ENCODE results near the gene KLHL35. TPM values are rescaled to one million over a fixed set of nuclear protein-coding genes. Genes with fewer than 3 reads are reported as not detected.

Gene KLHL35
- total and polyA plus RNA-seq, 2 experiments from 2014 or later = 0.10 to 0.28 TPM

DNA sequence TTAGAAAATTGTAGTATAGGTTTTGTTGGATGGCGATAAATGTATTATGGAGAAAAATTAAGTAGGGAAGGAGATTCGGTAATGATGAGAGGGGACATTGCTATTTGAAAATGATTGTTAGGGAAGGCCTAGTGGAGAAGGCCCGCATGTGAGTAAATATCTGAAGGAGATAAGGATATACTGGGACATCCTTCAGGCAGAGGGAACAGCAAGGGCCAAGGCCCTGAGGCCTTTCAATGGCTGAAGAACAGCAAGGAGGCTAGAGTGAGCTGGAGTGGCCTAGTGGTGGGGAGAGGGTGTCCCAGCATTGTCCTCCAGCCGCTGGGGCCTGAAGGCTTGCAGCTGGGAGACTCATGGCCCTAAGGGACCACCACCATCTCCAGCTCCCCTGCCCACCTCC lies 58.4 kb downstream of the KLHL35 start:
- Mint-ChIP-seq H3K27me3 (ENCODE audit: insufficient read depth, low read depth, poor library complexity) (peaks cover 5% of the 10 kb centered on the region), H3K4me1 (peaks cover 4% of the 10 kb centered on the region; the same call in 2 of the 3 replicates), H3K27ac (no peak overlapping the region), H3K4me3 (no peak overlapping the region), H3K9me3 (no peaks in the 10 kb centered on the region), H3K36me3 (ENCODE audit: low read depth) (no peaks in the 10 kb centered on the region; the same call in 2 of the 3 replicates)
- no peak for DNase-seq (ENCODE audit: low spot score)
- ATAC-seq = no peak
- Histone ChIP-seq H3K9me2 (ENCODE audit: insufficient read depth) (no peaks in the 10 kb centered on the region), H4K20me1 (replicated peaks; ENCODE audit: insufficient read depth) (no peaks in the 10 kb centered on the region), H3F3A (replicated peaks; ENCODE audit: low read depth) (no peaks in the 10 kb centered on the region), H3K27ac (ENCODE audit: low read depth) (no peak overlapping the region), H2AFZ (no peak overlapping the region), H3K79me2 (replicated peaks; ENCODE audit: insufficient read depth) (no peaks in the 10 kb centered on the region), H3K4me2 (no peak overlapping the region), H3K27me3 (ENCODE audit: insufficient read depth) (no peaks in the 10 kb centered on the region), H3K4me3 (no peak overlapping the region), H3K36me3 (ENCODE audit: insufficient read depth) (no peaks in the 10 kb centered on the region), H3K4me1 (ENCODE audit: insufficient read depth) (no peaks in the 10 kb centered on the region)
- no peak for TF ChIP-seq NANOG (IDR thresholded peaks at IDR 0.05; ENCODE audit: borderline replicate concordance)
- TF ChIP-seq POLR2AphosphoS5 (IDR thresholded peaks at IDR 0.05; ENCODE audit: low read depth) = no peak
- TF ChIP-seq EZH2phosphoT487 (IDR thresholded peaks at IDR 0.05; ENCODE audit: unreplicated experiment) = no peak
- TF ChIP-seq, protein P1, sequence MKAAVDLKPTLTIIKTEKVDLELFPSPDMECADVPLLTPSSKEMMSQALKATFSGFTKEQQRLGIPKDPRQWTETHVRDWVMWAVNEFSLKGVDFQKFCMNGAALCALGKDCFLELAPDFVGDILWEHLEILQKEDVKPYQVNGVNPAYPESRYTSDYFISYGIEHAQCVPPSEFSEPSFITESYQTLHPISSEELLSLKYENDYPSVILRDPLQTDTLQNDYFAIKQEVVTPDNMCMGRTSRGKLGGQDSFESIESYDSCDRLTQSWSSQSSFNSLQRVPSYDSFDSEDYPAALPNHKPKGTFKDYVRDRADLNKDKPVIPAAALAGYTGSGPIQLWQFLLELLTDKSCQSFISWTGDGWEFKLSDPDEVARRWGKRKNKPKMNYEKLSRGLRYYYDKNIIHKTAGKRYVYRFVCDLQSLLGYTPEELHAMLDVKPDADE (IDR thresholded peaks at IDR 0.05) = no peak
- TF ChIP-seq, protein P2, sequence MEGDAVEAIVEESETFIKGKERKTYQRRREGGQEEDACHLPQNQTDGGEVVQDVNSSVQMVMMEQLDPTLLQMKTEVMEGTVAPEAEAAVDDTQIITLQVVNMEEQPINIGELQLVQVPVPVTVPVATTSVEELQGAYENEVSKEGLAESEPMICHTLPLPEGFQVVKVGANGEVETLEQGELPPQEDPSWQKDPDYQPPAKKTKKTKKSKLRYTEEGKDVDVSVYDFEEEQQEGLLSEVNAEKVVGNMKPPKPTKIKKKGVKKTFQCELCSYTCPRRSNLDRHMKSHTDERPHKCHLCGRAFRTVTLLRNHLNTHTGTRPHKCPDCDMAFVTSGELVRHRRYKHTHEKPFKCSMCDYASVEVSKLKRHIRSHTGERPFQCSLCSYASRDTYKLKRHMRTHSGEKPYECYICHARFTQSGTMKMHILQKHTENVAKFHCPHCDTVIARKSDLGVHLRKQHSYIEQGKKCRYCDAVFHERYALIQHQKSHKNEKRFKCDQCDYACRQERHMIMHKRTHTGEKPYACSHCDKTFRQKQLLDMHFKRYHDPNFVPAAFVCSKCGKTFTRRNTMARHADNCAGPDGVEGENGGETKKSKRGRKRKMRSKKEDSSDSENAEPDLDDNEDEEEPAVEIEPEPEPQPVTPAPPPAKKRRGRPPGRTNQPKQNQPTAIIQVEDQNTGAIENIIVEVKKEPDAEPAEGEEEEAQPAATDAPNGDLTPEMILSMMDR (conservative IDR thresholded peaks at IDR 0.05; ENCODE audit: low read depth in 2 of 2) = no peak
- no peak for TF ChIP-seq EZH2 (IDR thresholded peaks at IDR 0.05; ENCODE audit: low read depth, unreplicated experiment)
- TF ChIP-seq STAT1 (IDR thresholded peaks at IDR 0.05; ENCODE audit: unreplicated experiment) = no peak
- TF ChIP-seq ZNF331 (CRISPR knock-in tag; IDR thresholded peaks at IDR 0.05; ENCODE audit: low read depth) = no peak
- TF ChIP-seq JUNB (IDR thresholded peaks at IDR 0.05; ENCODE audit: unreplicated experiment) = no peak
- TF ChIP-seq, protein P3, sequence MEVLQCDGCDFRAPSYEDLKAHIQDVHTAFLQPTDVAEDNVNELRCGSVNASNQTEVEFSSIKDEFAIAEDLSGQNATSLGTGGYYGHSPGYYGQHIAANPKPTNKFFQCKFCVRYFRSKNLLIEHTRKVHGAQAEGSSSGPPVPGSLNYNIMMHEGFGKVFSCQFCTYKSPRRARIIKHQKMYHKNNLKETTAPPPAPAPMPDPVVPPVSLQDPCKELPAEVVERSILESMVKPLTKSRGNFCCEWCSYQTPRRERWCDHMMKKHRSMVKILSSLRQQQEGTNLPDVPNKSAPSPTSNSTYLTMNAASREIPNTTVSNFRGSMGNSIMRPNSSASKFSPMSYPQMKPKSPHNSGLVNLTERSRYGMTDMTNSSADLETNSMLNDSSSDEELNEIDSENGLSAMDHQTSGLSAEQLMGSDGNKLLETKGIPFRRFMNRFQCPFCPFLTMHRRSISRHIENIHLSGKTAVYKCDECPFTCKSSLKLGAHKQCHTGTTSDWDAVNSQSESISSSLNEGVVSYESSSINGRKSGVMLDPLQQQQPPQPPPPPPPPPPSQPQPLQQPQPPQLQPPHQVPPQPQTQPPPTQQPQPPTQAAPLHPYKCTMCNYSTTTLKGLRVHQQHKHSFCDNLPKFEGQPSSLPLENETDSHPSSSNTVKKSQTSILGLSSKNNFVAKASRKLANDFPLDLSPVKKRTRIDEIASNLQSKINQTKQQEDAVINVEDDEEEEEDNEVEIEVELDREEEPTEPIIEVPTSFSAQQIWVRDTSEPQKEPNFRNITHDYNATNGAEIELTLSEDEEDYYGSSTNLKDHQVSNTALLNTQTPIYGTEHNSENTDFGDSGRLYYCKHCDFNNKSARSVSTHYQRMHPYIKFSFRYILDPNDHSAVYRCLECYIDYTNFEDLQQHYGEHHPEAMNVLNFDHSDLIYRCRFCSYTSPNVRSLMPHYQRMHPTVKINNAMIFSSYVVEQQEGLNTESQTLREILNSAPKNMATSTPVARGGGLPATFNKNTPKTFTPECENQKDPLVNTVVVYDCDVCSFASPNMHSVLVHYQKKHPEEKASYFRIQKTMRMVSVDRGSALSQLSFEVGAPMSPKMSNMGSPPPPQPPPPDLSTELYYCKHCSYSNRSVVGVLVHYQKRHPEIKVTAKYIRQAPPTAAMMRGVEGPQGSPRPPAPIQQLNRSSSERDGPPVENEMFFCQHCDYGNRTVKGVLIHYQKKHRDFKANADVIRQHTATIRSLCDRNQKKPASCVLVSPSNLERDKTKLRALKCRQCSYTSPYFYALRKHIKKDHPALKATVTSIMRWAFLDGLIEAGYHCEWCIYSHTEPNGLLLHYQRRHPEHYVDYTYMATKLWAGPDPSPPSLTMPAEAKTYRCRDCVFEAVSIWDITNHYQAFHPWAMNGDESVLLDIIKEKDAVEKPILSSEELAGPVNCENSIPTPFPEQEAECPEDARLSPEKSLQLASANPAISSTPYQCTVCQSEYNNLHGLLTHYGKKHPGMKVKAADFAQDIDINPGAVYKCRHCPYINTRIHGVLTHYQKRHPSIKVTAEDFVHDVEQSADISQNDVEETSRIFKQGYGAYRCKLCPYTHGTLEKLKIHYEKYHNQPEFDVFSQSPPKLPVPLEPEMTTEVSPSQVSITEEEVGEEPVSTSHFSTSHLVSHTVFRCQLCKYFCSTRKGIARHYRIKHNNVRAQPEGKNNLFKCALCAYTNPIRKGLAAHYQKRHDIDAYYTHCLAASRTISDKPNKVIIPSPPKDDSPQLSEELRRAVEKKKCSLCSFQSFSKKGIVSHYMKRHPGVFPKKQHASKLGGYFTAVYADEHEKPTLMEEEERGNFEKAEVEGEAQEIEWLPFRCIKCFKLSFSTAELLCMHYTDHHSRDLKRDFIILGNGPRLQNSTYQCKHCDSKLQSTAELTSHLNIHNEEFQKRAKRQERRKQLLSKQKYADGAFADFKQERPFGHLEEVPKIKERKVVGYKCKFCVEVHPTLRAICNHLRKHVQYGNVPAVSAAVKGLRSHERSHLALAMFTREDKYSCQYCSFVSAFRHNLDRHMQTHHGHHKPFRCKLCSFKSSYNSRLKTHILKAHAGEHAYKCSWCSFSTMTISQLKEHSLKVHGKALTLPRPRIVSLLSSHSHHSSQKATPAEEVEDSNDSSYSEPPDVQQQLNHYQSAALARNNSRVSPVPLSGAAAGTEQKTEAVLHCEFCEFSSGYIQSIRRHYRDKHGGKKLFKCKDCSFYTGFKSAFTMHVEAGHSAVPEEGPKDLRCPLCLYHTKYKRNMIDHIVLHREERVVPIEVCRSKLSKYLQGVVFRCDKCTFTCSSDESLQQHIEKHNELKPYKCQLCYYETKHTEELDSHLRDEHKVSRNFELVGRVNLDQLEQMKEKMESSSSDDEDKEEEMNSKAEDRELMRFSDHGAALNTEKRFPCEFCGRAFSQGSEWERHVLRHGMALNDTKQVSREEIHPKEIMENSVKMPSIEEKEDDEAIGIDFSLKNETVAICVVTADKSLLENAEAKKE (CRISPR knock-in tag; IDR thresholded peaks at IDR 0.05) = no peak
- TF ChIP-seq CREB1 (CRISPR knock-in tag; IDR thresholded peaks at IDR 0.05; ENCODE audit: low read depth) = no peak
- TF ChIP-seq, protein P4, sequence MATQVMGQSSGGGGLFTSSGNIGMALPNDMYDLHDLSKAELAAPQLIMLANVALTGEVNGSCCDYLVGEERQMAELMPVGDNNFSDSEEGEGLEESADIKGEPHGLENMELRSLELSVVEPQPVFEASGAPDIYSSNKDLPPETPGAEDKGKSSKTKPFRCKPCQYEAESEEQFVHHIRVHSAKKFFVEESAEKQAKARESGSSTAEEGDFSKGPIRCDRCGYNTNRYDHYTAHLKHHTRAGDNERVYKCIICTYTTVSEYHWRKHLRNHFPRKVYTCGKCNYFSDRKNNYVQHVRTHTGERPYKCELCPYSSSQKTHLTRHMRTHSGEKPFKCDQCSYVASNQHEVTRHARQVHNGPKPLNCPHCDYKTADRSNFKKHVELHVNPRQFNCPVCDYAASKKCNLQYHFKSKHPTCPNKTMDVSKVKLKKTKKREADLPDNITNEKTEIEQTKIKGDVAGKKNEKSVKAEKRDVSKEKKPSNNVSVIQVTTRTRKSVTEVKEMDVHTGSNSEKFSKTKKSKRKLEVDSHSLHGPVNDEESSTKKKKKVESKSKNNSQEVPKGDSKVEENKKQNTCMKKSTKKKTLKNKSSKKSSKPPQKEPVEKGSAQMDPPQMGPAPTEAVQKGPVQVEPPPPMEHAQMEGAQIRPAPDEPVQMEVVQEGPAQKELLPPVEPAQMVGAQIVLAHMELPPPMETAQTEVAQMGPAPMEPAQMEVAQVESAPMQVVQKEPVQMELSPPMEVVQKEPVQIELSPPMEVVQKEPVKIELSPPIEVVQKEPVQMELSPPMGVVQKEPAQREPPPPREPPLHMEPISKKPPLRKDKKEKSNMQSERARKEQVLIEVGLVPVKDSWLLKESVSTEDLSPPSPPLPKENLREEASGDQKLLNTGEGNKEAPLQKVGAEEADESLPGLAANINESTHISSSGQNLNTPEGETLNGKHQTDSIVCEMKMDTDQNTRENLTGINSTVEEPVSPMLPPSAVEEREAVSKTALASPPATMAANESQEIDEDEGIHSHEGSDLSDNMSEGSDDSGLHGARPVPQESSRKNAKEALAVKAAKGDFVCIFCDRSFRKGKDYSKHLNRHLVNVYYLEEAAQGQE (IDR thresholded peaks at IDR 0.05; ENCODE audit: unreplicated experiment) = no peak
- no peak for TF ChIP-seq ZNF114 (CRISPR knock-in tag; IDR thresholded peaks at IDR 0.05)

Data from GM23338 (cell line).